Large intestine (tissue), 3 donors: ENCODE results near the gene ADGRV1. TPM values are rescaled to one million over a fixed set of nuclear protein-coding genes. Genes with fewer than 3 reads are reported as not detected.

ENCODE experiments used
- DNase-seq, 2 donors: peaks; one replicate each; pipeline versions ENCODE4 v3.0.0 to v3.0.0-alpha.2; 2013
- H3K27ac ChIP-seq: one replicate; pipeline ENCODE4 v1.5.1; 2013; ENCODE audit warnings: low read length
- H3K27me3 ChIP-seq: 2 replicates; pipeline ENCODE4 v1.6.1; 2013; ENCODE audit warnings: low read length; ENCODE audit not compliant: control insufficient read depth, insufficient read depth
- H3K36me3 ChIP-seq: 2 replicates; pipeline ENCODE4 v1.6.1; 2013; ENCODE audit warnings: low read length; ENCODE audit not compliant: control insufficient read depth, insufficient read depth
- H3K4me1 ChIP-seq: one replicate; pipeline ENCODE4 v1.6.1; 2013; ENCODE audit warnings: low read length; ENCODE audit not compliant: control insufficient read depth, insufficient read depth
- H3K4me3 ChIP-seq: one replicate; pipeline ENCODE4 v1.5.1; 2013; ENCODE audit warnings: low read length
- H3K9me3 ChIP-seq: one replicate; pipeline ENCODE4 v1.6.1; 2013; ENCODE audit warnings: mild to moderate bottlenecking, low read depth, low read length, moderate library complexity; ENCODE audit not compliant: control insufficient read depth
- WGBS: methylation state at CpG from one replicate; pipeline ENCODE4 v1.1.5; 2013; ENCODE audit warnings: low lambda C conversion rate; ENCODE audit not compliant: insufficient coverage; 5-methylcytosine and 5-hydroxymethylcytosine counted together
- polyA plus RNA-seq: library from polyadenylated mRNA; unstranded; fragments of 120-200 nt; gene quantifications from one replicate; pipeline ENCODE4 v1.2.1, GENCODE V29; 2013

ADGRV1 gene
- polyA plus RNA-seq, 1 donor: 3.0 TPM

- Histone ChIP-seq H3K4me3 (no peak overlapping the region), H3K36me3 (no peaks in the 10 kb centered on the region), H3K27ac (no peak overlapping the region), H3K27me3 (no peaks in the 10 kb centered on the region), H3K4me1 (no peaks in the 10 kb centered on the region), H3K9me3 (no peaks in the 10 kb centered on the region)
- 90% methylated on average over 5 of the region's 7 CpGs for WGBS
- DNase-seq: no peak
These were observed 506.9 kb downstream of the ADGRV1 start for GRCh38 chr5:91065496-91065895.

GRCh38 chr5:91069364-91069763 is 510.8 kb downstream of the ADGRV1 start:
- WGBS: 100% methylated on average over 1 of the region's 2 CpGs
- H3K27me3 ChIP-seq: no peaks in the 10 kb centered on the region
- H3K4me3 ChIP-seq: no peak overlapping the region
- H3K27ac ChIP-seq: no peak overlapping the region
- no peak for DNase-seq
- H3K9me3 ChIP-seq: no peaks in the 10 kb centered on the region
- H3K36me3 ChIP-seq: no peaks in the 10 kb centered on the region
- H3K4me1 ChIP-seq: no peaks in the 10 kb centered on the region

DNA sequence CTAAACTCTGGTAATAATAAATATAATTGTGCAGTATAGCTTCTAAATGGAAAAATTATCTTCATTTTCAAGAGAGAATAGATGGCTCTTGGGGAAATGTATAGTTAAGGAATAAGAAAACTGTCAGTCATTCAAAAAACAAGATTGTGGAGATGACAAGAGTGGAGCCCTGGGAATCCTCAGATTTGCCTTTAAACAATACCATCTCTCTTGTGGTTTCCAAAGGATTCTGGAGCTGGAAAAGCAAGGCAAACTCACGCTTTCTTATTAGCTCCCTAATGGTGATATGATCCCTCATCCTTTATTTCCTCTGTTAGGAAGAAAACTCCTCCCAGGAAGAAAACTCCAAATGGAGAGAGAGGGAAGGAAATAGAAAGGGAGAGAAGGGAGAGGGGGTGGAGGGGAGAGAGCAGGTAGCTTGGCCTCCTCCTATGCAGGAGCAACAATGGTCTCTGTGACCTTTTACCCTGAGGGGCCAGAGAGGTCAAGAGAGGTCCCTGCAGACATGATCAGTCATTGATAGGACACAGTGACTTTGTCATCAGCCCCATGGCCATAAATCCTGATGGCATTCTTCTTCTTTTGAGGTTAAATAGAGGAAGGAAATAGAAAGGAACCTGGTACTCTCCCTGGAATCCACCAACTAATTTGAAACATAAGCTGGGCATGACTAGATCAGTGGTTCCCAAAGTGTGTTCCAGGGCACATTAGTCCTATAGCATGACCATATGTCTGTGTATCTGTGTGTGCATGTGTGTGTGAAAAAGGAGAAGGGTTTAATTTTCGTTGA is 512.4 kb downstream of the ADGRV1 start:
- Histone ChIP-seq H3K4me3 (no peak overlapping the region), H3K4me1 (no peaks in the 10 kb centered on the region), H3K36me3 (no peaks in the 10 kb centered on the region), H3K9me3 (no peaks in the 10 kb centered on the region), H3K27ac (no peak overlapping the region), H3K27me3 (no peaks in the 10 kb centered on the region)
- no CpG with 5 or more reads among the region's 2 CpGs for WGBS
- DNase-seq: no peak

GRCh38 chr5:91072881-91073280 is 514.3 kb downstream of the ADGRV1 start:
- no CpG with 5 or more reads among the region's 2 CpGs for WGBS
- Histone ChIP-seq H3K27me3 (no peaks in the 10 kb centered on the region), H3K27ac (no peak overlapping the region), H3K36me3 (no peaks in the 10 kb centered on the region), H3K4me1 (no peaks in the 10 kb centered on the region), H3K9me3 (no peaks in the 10 kb centered on the region), H3K4me3 (no peak overlapping the region)
- DNase-seq: no peak

GRCh38 chr5:91074615-91075014 is 516.0 kb downstream of the ADGRV1 start:
- WGBS: 50% methylated on average over 1 of the region's 1 CpG
- Histone ChIP-seq H3K36me3 (no peaks in the 10 kb centered on the region), H3K27me3 (no peaks in the 10 kb centered on the region), H3K27ac (no peak overlapping the region), H3K4me1 (no peaks in the 10 kb centered on the region), H3K4me3 (no peak overlapping the region), H3K9me3 (no peaks in the 10 kb centered on the region)
- peak in 1 of 2 donors; percentile 7 for DNase-seq

- H3K36me3 ChIP-seq: no peaks in the 10 kb centered on the region
- H3K9me3 ChIP-seq: no peaks in the 10 kb centered on the region
- no peak overlapping the region for H3K27ac ChIP-seq
- H3K4me3 ChIP-seq: no peak overlapping the region
- DNase-seq: no peak
- H3K27me3 ChIP-seq: no peaks in the 10 kb centered on the region
- no peaks in the 10 kb centered on the region for H3K4me1 ChIP-seq
These were observed 517.5 kb downstream of the ADGRV1 start for GRCh38 chr5:91076138-91076537.

DNA sequence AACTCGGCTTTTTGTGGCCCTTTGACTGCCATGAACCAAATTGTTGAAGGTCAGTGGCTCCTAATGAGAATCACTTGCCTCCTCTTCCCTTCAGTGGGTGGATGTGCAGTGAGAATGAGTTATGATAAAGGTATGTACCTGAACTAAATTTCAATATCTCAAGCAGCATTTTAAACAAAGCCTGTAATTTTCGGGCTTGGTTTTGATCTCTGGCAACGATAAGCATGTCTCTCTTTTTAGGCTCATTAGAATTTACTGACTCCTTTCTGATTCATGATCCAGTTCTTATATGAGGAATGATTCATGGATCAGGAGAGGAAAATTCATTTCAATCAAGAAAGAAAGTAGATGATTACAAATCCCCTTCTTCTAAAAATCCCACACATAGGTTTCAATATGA is 519.0 kb downstream of the ADGRV1 start:
- Histone ChIP-seq H3K36me3 (no peaks in the 10 kb centered on the region), H3K27me3 (no peaks in the 10 kb centered on the region), H3K27ac (no peak overlapping the region), H3K4me1 (no peaks in the 10 kb centered on the region), H3K9me3 (no peaks in the 10 kb centered on the region), H3K4me3 (no peak overlapping the region)
- no peak for DNase-seq
- WGBS: 100% methylated on average over 2 of the region's 3 CpGs

GRCh38 chr5:91079037-91079436 is 520.4 kb downstream of the ADGRV1 start:
- H3K27ac ChIP-seq: no peak overlapping the region
- H3K36me3 ChIP-seq: no peaks in the 10 kb centered on the region
- H3K4me3 ChIP-seq: no peak overlapping the region
- no peaks in the 10 kb centered on the region for H3K9me3 ChIP-seq
- no peaks in the 10 kb centered on the region for H3K27me3 ChIP-seq
- H3K4me1 ChIP-seq: no peaks in the 10 kb centered on the region
- no peak for DNase-seq
- no CpG with 5 or more reads among the region's 2 CpGs for WGBS

GRCh38 chr5:91089758-91090157 is 531.2 kb downstream of the ADGRV1 start:
- no peaks in the 10 kb centered on the region for H3K9me3 ChIP-seq
- WGBS: 100% methylated on average over 1 of the region's 1 CpG
- no peak for DNase-seq

GRCh38 chr5:91090995-91091394 is 532.4 kb downstream of the ADGRV1 start:
- Histone ChIP-seq H3K9me3 (no peaks in the 10 kb centered on the region), H3K27ac (no peak overlapping the region), H3K36me3 (no peaks in the 10 kb centered on the region), H3K4me1 (peaks cover 4% of the 10 kb centered on the region), H3K27me3 (no peaks in the 10 kb centered on the region), H3K4me3 (no peak overlapping the region)
- no peak for DNase-seq
- WGBS: no CpG with 5 or more reads among the region's 1 CpG

More at GRCh38 chr5:91089758-91090157, 531.2 kb downstream of the ADGRV1 start:
- Histone ChIP-seq H3K36me3 (no peaks in the 10 kb centered on the region), H3K27me3 (no peaks in the 10 kb centered on the region), H3K4me1 (peaks cover 4% of the 10 kb centered on the region), H3K27ac (no peak overlapping the region), H3K4me3 (no peak overlapping the region)
